HepG2 (cell line): ENCODE measurements around the gene HDDC3. TPM values are rescaled to one million over a fixed set of nuclear protein-coding genes. Genes with fewer than 3 reads are reported as not detected.

Experiments
- ATAC-seq: fragments of 200-7000 bp; cut with Tn5 transposase; 3 replicates; pipeline ENCODE4 v1.9.1; 2020; ENCODE audit warnings: mild to moderate bottlenecking, moderate library complexity
- BruUV-seq: library from RNA; stranded (reverse); fragments of 400-500 nt; replicated peaks from 2 replicates; lab custom pipeline; 2021; lab: Mats Ljungman, UMichigan
- CTCF ChIA-PET: fragments of 300-600 bp; formaldehyde crosslinking; extraction: SDS; loops from one replicate; lab custom pipeline; 2021; ENCODE audit warnings: low total read pairs, inconsistent platforms, low intra/inter-chr PET ratio; lab: Yijun Ruan, JAX
- POLR2A ChIA-PET: fragments of 350-600 bp; sonication (Branson Sonifier 250); formaldehyde crosslinking; loops from one replicate; lab custom pipeline; 2020; ENCODE audit warnings: antibody characterized with exemption, inconsistent platforms; lab: Yijun Ruan, JAX
- DNase-seq: peaks from one replicate; pipeline ENCODE4 v3.0.0-alpha.2; 2015; ENCODE audit warnings: low spot score
- FAIRE-seq: peaks from 3 replicates; lab custom pipeline; 2011; peaks lifted over from hg19 to GRCh38; lab: Jason Lieb, UNC
- H2AFZ ChIP-seq: one replicate; pipeline ENCODE4 v1.6.1; 2011; ENCODE audit warnings: low read length, inconsistent platforms
- H3K27ac ChIP-seq: fragments of 300-600 bp; 3 replicates; pipeline ENCODE4 v1.8.0; 2011; ENCODE audit warnings: mixed run types, mild to moderate bottlenecking, mixed read lengths, low read length, inconsistent platforms; ENCODE audit not compliant: insufficient read depth; ENCODE audit errors: extremely low read length
- H3K27me3 ChIP-seq, 2 experiments: fragments of 200-600 bp in 1 of 2; 2 replicates in 1 of 2; 3 replicates in 1 of 2; pipeline versions ENCODE4 v1.6.0 to v1.8.0; 2011; ENCODE audit warnings: low read length in 2 of 2, mild to moderate bottlenecking in 2 of 2, moderate library complexity in 2 of 2, inconsistent platforms in 1 of 2; ENCODE audit not compliant: insufficient read depth in 2 of 2, control insufficient read depth in 1 of 2
- H3K36me3 ChIP-seq, 2 experiments: fragments of 200-600 bp in 1 of 2; replicated peaks in 1 of 2; 2 replicates in 1 of 2; 3 replicates in 1 of 2; pipeline versions ENCODE4 v1.5.1 to v1.8.0; 2011; ENCODE audit warnings: low read length in 2 of 2, inconsistent platforms in 1 of 2; ENCODE audit not compliant: insufficient read depth in 2 of 2, control insufficient read depth in 1 of 2
- H3K4me1 ChIP-seq: 2 replicates; pipeline ENCODE4 v1.5.1; 2012; ENCODE audit warnings: low read length, inconsistent platforms; ENCODE audit not compliant: insufficient read depth
- H3K4me2 ChIP-seq: 2 replicates; pipeline ENCODE4 v1.6.0; 2011; ENCODE audit warnings: low read depth, low read length, inconsistent platforms
- H3K4me3 ChIP-seq, 3 experiments: fragments of 200-600 bp in 1 of 3; sonication (generic), shearing (Covaris generic) in 1 of 3; replicated peaks in 1 of 3; 2 replicates each; pipeline ENCODE4 v1.5.1; 2011 to 2016; ENCODE audit warnings: low read length in 3 of 3, inconsistent platforms in 2 of 3, low read depth in 2 of 3, mild to moderate bottlenecking in 2 of 3, control low read depth in 1 of 3, mixed read lengths in 1 of 3; ENCODE audit not compliant: insufficient read depth in 1 of 3
- H3K79me2 ChIP-seq: one replicate; pipeline ENCODE4 v1.6.1; 2011; ENCODE audit warnings: low read length, inconsistent platforms; ENCODE audit not compliant: insufficient read depth
- H3K9ac ChIP-seq: 2 replicates; pipeline ENCODE4 v1.6.0; 2011; ENCODE audit warnings: mild to moderate bottlenecking, low read depth, low read length, inconsistent platforms; ENCODE audit not compliant: insufficient read depth
- H3K9me3 ChIP-seq: 2 replicates; pipeline ENCODE4 v1.5.1; 2012; ENCODE audit warnings: mild to moderate bottlenecking, low read length
- H4K20me1 ChIP-seq: 2 replicates; pipeline ENCODE4 v1.6.0; 2011; ENCODE audit warnings: inconsistent platforms, mild to moderate bottlenecking, low read length, moderate library complexity; ENCODE audit not compliant: insufficient read depth
- HOXA5 ChIP-seq: sonication (generic); formaldehyde crosslinking; IDR thresholded peaks from 2 replicates; pipeline ENCODE4 v1.4.0; 2020; ENCODE audit warnings: missing genetic modification reagents
- JUN ChIP-seq: sonication (generic); formaldehyde crosslinking; IDR thresholded peaks from 2 replicates; pipeline ENCODE4 v1.4.0; 2020; ENCODE audit warnings: mild to moderate bottlenecking, missing genetic modification reagents
- KAT7 ChIP-seq: IDR thresholded peaks from 2 replicates; pipeline ENCODE4 v1.6.1; 2018; ENCODE audit warnings: borderline replicate concordance, missing compliant biosample characterization
- NBN ChIP-seq: fragments of 450-650 bp; conservative IDR thresholded peaks from 2 replicates; pipeline ENCODE4 v1.6.1; 2017
- NCOA5 ChIP-seq: sonication (generic); formaldehyde crosslinking; IDR thresholded peaks from 2 replicates; pipeline ENCODE4 v1.4.0; 2020; ENCODE audit warnings: missing genetic modification reagents
- ZC3H13 ChIP-seq: sonication (generic); formaldehyde crosslinking; IDR thresholded peaks from 2 replicates; pipeline ENCODE4 v1.8.1; 2023; ENCODE audit warnings: mild to moderate bottlenecking, missing genetic modification reagents, moderate library complexity
- ZMYM4 ChIP-seq: sonication (generic); formaldehyde crosslinking; IDR thresholded peaks from 2 replicates; pipeline ENCODE4 v1.8.1; 2023; ENCODE audit warnings: mild to moderate bottlenecking, missing genetic modification reagents
- ZNF451 ChIP-seq: sonication (generic); formaldehyde crosslinking; IDR thresholded peaks from 2 replicates; pipeline ENCODE4 v1.5.0; 2020; ENCODE audit warnings: mild to moderate bottlenecking, missing genetic modification reagents
- WGBS: methylation state at CpG from one replicate; pipeline ENCODE4 v1.1.6; 2017; ENCODE audit warnings: low lambda C conversion rate; 5-methylcytosine and 5-hydroxymethylcytosine counted together
- in situ Hi-C: cut with HindIII; loops from 2 replicates; pipeline ENCODE4 v1.10.0; 2017; ENCODE audit warnings: low pct_unique_long_range_greater_than_20kb; ENCODE audit not compliant: extremely low pct_ligation_motif_present
- intact Hi-C: fragments of 100-400 bp; cut with micrococcal nuclease; formaldehyde crosslinking; loops from one replicate; pipeline ENCODE4 v1.10.0; 2022; ENCODE audit not compliant: unreplicated experiment
- polyA plus RNA-seq, 8 experiments: library from polyadenylated mRNA; depleted of rRNA in 3 of 8; stranded (reverse) in 7 of 8; unstranded in 1 of 8; fragments of >200 nt; fragmentation: Illumina TruSeq in 4 of 8; extraction: Trizol in 4 of 8; gene quantifications; 2 replicates each; pipeline versions ENCODE4 v1.2.1 to v1.2.3, GENCODE V29; 2011 to 2016; ENCODE audit warnings: low read depth in 4 of 8, missing spikeins in 1 of 8, mixed read lengths in 1 of 8; ENCODE audit not compliant: insufficient read depth in 1 of 8
- total RNA-seq, 5 experiments: library from RNA; depleted of rRNA; stranded (reverse); fragments of >200 nt; fragmentation: Illumina TruSeq; extraction: Trizol; gene quantifications; 2 replicates each; pipeline ENCODE4 v1.2.3, GENCODE V29; 2016; ENCODE audit warnings: low read depth in 1 of 5
- TF ChIP-seq, protein P1 (sequence below): sonication (generic); formaldehyde crosslinking; IDR thresholded peaks from 2 replicates; pipeline ENCODE4 v1.4.0; 2020; ENCODE audit warnings: mild to moderate bottlenecking, missing genetic modification reagents
- TF ChIP-seq, protein P2 (sequence below): sonication (generic); formaldehyde crosslinking; IDR thresholded peaks from 2 replicates; pipeline ENCODE4 v1.4.0; 2020; ENCODE audit warnings: missing genetic modification reagents

HDDC3 gene
- total and polyA plus RNA-seq, 2 of the 13 experiments (the other 11 are each of a cell fraction or from before 2014, with no cell fraction given), result 18.7 to 28.3 TPM

DNA sequence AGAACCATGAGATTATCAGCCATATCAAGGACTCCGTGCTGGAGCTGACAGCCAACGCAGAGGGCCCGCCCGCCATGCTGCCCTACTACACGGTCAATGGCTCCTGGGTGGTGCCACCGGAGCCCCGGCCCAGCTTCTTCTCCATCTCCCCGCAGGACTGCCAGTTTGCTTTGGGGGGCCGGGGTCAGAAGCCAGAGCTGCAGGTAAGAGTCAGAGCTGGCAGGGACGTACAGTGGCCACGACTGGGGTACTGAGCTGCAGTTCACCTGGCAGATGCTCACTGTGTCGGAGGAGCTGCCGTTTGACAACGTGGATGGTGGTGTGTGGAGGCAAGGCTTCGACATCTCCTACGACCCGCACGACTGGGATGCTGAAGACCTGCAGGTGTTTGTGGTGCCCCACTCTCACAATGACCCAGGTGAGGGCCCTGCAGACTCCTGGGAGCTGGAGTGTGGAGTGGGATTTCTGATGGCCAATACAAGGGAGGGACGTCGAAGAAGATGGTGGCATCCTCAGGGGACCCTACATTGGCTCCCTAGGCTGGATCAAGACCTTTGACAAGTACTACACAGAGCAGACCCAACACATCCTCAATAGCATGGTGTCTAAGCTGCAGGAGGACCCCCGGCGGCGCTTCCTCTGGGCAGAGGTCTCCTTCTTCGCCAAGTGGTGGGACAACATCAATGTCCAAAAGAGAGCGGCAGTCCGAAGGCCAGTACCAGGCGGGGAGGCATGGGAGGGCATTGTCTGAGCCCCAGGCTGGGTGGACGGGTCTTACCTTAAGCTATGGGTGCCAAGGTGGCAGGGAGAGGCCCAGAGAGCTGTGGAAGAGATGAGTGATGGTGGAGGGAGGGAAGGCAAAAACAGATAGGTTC lies 26.8 kb downstream of the HDDC3 start:
- H3K27ac ChIP-seq, result no peak overlapping the region
- H3K4me3 ChIP-seq, result no peak overlapping the region
- no peak overlapping the region for H3K9ac ChIP-seq
- intact Hi-C loops, result no loop called here
- DNase-seq, result no peak
- no peak overlapping the region for H3K4me2 ChIP-seq
- 99% methylated on average over 16 of the region's 28 CpGs for WGBS
- POLR2A ChIA-PET, result interaction anchor here (4.0 kb wide), 1 partner anchor 26 kb away, joined by 45 read pairs; the partner anchor contains the start of gene HDDC3
- no peaks in the 10 kb centered on the region for H3K79me2 ChIP-seq
- no peak for TF ChIP-seq NBN
- TF ChIP-seq ZNF451, result no peak
- TF ChIP-seq, protein P1, sequence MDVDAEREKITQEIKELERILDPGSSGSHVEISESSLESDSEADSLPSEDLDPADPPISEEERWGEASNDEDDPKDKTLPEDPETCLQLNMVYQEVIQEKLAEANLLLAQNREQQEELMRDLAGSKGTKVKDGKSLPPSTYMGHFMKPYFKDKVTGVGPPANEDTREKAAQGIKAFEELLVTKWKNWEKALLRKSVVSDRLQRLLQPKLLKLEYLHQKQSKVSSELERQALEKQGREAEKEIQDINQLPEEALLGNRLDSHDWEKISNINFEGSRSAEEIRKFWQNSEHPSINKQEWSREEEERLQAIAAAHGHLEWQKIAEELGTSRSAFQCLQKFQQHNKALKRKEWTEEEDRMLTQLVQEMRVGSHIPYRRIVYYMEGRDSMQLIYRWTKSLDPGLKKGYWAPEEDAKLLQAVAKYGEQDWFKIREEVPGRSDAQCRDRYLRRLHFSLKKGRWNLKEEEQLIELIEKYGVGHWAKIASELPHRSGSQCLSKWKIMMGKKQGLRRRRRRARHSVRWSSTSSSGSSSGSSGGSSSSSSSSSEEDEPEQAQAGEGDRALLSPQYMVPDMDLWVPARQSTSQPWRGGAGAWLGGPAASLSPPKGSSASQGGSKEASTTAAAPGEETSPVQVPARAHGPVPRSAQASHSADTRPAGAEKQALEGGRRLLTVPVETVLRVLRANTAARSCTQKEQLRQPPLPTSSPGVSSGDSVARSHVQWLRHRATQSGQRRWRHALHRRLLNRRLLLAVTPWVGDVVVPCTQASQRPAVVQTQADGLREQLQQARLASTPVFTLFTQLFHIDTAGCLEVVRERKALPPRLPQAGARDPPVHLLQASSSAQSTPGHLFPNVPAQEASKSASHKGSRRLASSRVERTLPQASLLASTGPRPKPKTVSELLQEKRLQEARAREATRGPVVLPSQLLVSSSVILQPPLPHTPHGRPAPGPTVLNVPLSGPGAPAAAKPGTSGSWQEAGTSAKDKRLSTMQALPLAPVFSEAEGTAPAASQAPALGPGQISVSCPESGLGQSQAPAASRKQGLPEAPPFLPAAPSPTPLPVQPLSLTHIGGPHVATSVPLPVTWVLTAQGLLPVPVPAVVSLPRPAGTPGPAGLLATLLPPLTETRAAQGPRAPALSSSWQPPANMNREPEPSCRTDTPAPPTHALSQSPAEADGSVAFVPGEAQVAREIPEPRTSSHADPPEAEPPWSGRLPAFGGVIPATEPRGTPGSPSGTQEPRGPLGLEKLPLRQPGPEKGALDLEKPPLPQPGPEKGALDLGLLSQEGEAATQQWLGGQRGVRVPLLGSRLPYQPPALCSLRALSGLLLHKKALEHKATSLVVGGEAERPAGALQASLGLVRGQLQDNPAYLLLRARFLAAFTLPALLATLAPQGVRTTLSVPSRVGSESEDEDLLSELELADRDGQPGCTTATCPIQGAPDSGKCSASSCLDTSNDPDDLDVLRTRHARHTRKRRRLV (CRISPR knock-in tag), result no peak
- TF ChIP-seq NCOA5 (CRISPR knock-in tag), result no peak
- no peak for TF ChIP-seq HOXA5
- no peak for TF ChIP-seq ZC3H13 (CRISPR knock-in tag)
- no peak for TF ChIP-seq KAT7 (CRISPR knock-in tag)
- TF ChIP-seq, protein P2, sequence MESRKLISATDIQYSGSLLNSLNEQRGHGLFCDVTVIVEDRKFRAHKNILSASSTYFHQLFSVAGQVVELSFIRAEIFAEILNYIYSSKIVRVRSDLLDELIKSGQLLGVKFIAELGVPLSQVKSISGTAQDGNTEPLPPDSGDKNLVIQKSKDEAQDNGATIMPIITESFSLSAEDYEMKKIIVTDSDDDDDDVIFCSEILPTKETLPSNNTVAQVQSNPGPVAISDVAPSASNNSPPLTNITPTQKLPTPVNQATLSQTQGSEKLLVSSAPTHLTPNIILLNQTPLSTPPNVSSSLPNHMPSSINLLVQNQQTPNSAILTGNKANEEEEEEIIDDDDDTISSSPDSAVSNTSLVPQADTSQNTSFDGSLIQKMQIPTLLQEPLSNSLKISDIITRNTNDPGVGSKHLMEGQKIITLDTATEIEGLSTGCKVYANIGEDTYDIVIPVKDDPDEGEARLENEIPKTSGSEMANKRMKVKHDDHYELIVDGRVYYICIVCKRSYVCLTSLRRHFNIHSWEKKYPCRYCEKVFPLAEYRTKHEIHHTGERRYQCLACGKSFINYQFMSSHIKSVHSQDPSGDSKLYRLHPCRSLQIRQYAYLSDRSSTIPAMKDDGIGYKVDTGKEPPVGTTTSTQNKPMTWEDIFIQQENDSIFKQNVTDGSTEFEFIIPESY, result no peak
- TF ChIP-seq JUN (CRISPR knock-in tag), result no peak
- TF ChIP-seq ZMYM4 (CRISPR knock-in tag), result no peak
- CTCF ChIA-PET, result no interaction called here
- ATAC-seq, result no peak
- H3K36me3 ChIP-seq, result peaks cover 9 to 42% of the 10 kb centered on the region in 2 experiments
- no peak overlapping the region for H2AFZ ChIP-seq
- H3K4me1 ChIP-seq, result peaks cover 20% of the 10 kb centered on the region
- no TSS peak for BruUV-seq
- in situ Hi-C loops, result no loop called here
- H3K27me3 ChIP-seq, result peaks cover 0 to 1% of the 10 kb centered on the region in 2 experiments; a peak in 1 of 5 replicates
- no peak for FAIRE-seq
- H3K9me3 ChIP-seq, result no peaks in the 10 kb centered on the region
- H4K20me1 ChIP-seq, result no peaks in the 10 kb centered on the region
